ENCODE results near the gene PDK3.
A peak's percentile ranks its signal among the peaks of the same experiment; 100 is the strongest.

The PDK3 gene

GRCh38 chrX:24487571-24487970, 22.5 kb downstream of the PDK3 start:
- peaks cover 19% of the 10 kb centered on the region for H3K36me3 Mint-ChIP-seq (ENCODE audit: insufficient read depth)
- H3K27me3 Mint-ChIP-seq, result no peaks in the 10 kb centered on the region
- ATAC-seq (replicated peaks) (no peak), DNase-seq (no peak)
- H3K27ac Mint-ChIP-seq, result no peak overlapping the region
- H3K9me3 Mint-ChIP-seq, result no peaks in the 10 kb centered on the region
- H3K4me3 Mint-ChIP-seq, result no peak overlapping the region
- H3K4me1 Mint-ChIP-seq (ENCODE audit: low read depth in 2 of 2), result peaks cover 0 to 5% of the 10 kb centered on the region in 2 donors

GRCh38 chrX:24491741-24492140, 26.7 kb downstream of the PDK3 start:
- H3K36me3 Mint-ChIP-seq (ENCODE audit: insufficient read depth), result peaks cover 18% of the 10 kb centered on the region
- H3K9me3 Mint-ChIP-seq, result no peaks in the 10 kb centered on the region
- no peak overlapping the region for H3K4me3 Mint-ChIP-seq
- no peaks in the 10 kb centered on the region for H3K27me3 Mint-ChIP-seq
- H3K4me1 Mint-ChIP-seq (ENCODE audit: low read depth in 2 of 2), result peaks cover 6 to 14% of the 10 kb centered on the region in 2 donors
- DNase-seq (no peak), ATAC-seq (replicated peaks) (no peak)
- H3K27ac Mint-ChIP-seq, result no peak overlapping the region

- Mint-ChIP-seq H3K36me3 (ENCODE audit: insufficient read depth) (peaks cover 9% of the 10 kb centered on the region), H3K27ac (peak overlapping the region; percentile 77 to 80), H3K4me1 (ENCODE audit: low read depth in 2 of 2) (peaks cover 16 to 18% of the 10 kb centered on the region in 2 donors), H3K27me3 (no peaks in the 10 kb centered on the region), H3K4me3 (no peak overlapping the region), H3K9me3 (no peaks in the 10 kb centered on the region)
- peak; percentile 33 for ATAC-seq (replicated peaks)
- no peak for DNase-seq
Observed at GRCh38 chrX:24493740-24494581, 28.9 kb downstream of the PDK3 start.

GRCh38 chrX:24494647-24495075, 29.6 kb downstream of the PDK3 start:
- H3K9me3 Mint-ChIP-seq, result no peaks in the 10 kb centered on the region
- H3K36me3 Mint-ChIP-seq (ENCODE audit: insufficient read depth), result peaks cover 9% of the 10 kb centered on the region
- H3K4me3 Mint-ChIP-seq, result no peak overlapping the region
- ATAC-seq (replicated peaks), result peak; percentile 41
- H3K27ac Mint-ChIP-seq, result peak overlapping the region in 1 of 2 donors; percentile 77
- H3K27me3 Mint-ChIP-seq, result no peaks in the 10 kb centered on the region
- H3K4me1 Mint-ChIP-seq (ENCODE audit: low read depth in 2 of 2), result peaks cover 16 to 18% of the 10 kb centered on the region in 2 donors
- no peak for DNase-seq

- H3K4me1 Mint-ChIP-seq (ENCODE audit: low read depth in 2 of 2), result peaks cover 16 to 18% of the 10 kb centered on the region in 2 donors
- no peaks in the 10 kb centered on the region for H3K27me3 Mint-ChIP-seq
- no peak overlapping the region for H3K4me3 Mint-ChIP-seq
- no peak for ATAC-seq (replicated peaks)
- H3K36me3 Mint-ChIP-seq (ENCODE audit: insufficient read depth), result peaks cover 6% of the 10 kb centered on the region
- no peak for DNase-seq
- peak overlapping the region in 1 of 2 donors; percentile 17 for H3K27ac Mint-ChIP-seq
- H3K9me3 Mint-ChIP-seq, result no peaks in the 10 kb centered on the region
Observed at GRCh38 chrX:24495700-24496099, 30.6 kb downstream of the PDK3 start.

GRCh38 chrX:24498181-24498580, 33.1 kb downstream of the PDK3 start:
- Mint-ChIP-seq H3K9me3 (no peaks in the 10 kb centered on the region), H3K27ac (peak overlapping the region; percentile 79 to 84), H3K4me3 (peak overlapping the region; percentile 56 to 63), H3K4me1 (ENCODE audit: low read depth in 2 of 2) (peaks cover 11 to 15% of the 10 kb centered on the region in 2 donors), H3K36me3 (ENCODE audit: insufficient read depth) (peaks cover 4% of the 10 kb centered on the region), H3K27me3 (no peaks in the 10 kb centered on the region)
- peak in 1 of 3 experiments; percentile 5 for DNase-seq
- ATAC-seq (replicated peaks), result peak; percentile 40

- peak overlapping the region; percentile 79 to 84 for H3K27ac Mint-ChIP-seq
- DNase-seq (no peak), ATAC-seq (replicated peaks) (peak; percentile 95)
Observed at GRCh38 chrX:24498975-24499374, 33.9 kb downstream of the PDK3 start.

GRCh38 chrX:24506082-24506481, 41.0 kb downstream of the PDK3 start:
- Mint-ChIP-seq H3K9me3 (no peaks in the 10 kb centered on the region), H3K27me3 (no peaks in the 10 kb centered on the region), H3K36me3 (ENCODE audit: insufficient read depth) (peaks cover 17% of the 10 kb centered on the region), H3K4me1 (ENCODE audit: low read depth in 2 of 2) (peaks cover 0 to 3% of the 10 kb centered on the region in 2 donors), H3K27ac (peak overlapping the region; percentile 42 to 52), H3K4me3 (no peak overlapping the region)
- DNase-seq, result no peak
- no peak for ATAC-seq (replicated peaks)

More at GRCh38 chrX:24498975-24499374, 33.9 kb downstream of the PDK3 start:
- Mint-ChIP-seq H3K4me1 (ENCODE audit: low read depth in 2 of 2) (peaks cover 9% of the 10 kb centered on the region in 2 donors), H3K9me3 (no peaks in the 10 kb centered on the region), H3K4me3 (peak overlapping the region; percentile 56 to 63), H3K27me3 (no peaks in the 10 kb centered on the region), H3K36me3 (ENCODE audit: insufficient read depth) (peaks cover 8% of the 10 kb centered on the region)

- no peak for DNase-seq
- no peak for ATAC-seq (replicated peaks)
- peaks cover 19% of the 10 kb centered on the region for H3K36me3 Mint-ChIP-seq (ENCODE audit: insufficient read depth)
- no peak overlapping the region for H3K4me3 Mint-ChIP-seq
- peaks cover 0 to 3% of the 10 kb centered on the region in 2 donors for H3K4me1 Mint-ChIP-seq (ENCODE audit: low read depth in 2 of 2)
- no peaks in the 10 kb centered on the region for H3K9me3 Mint-ChIP-seq
- H3K27me3 Mint-ChIP-seq, result no peaks in the 10 kb centered on the region
- H3K27ac Mint-ChIP-seq, result no peak overlapping the region
Observed at GRCh38 chrX:24508375-24508774, 43.3 kb downstream of the PDK3 start.

GRCh38 chrX:24513416-24513815, 48.3 kb downstream of the PDK3 start:
- ATAC-seq (replicated peaks) (no peak), DNase-seq (no peak)
- Mint-ChIP-seq H3K4me3 (no peak overlapping the region), H3K27me3 (no peaks in the 10 kb centered on the region), H3K27ac (peak overlapping the region in 1 of 2 donors; percentile 17), H3K4me1 (ENCODE audit: low read depth in 2 of 2) (no peaks in the 10 kb centered on the region), H3K36me3 (ENCODE audit: insufficient read depth) (peaks cover 18% of the 10 kb centered on the region), H3K9me3 (no peaks in the 10 kb centered on the region)

- Mint-ChIP-seq H3K27me3 (no peaks in the 10 kb centered on the region), H3K4me1 (ENCODE audit: low read depth in 2 of 2) (no peaks in the 10 kb centered on the region), H3K4me3 (no peak overlapping the region), H3K9me3 (no peaks in the 10 kb centered on the region), H3K36me3 (ENCODE audit: insufficient read depth) (peaks cover 15% of the 10 kb centered on the region), H3K27ac (no peak overlapping the region)
- DNase-seq, result no peak
- no peak for ATAC-seq (replicated peaks)
Observed at GRCh38 chrX:24515447-24515846, 50.4 kb downstream of the PDK3 start.

- no peaks in the 10 kb centered on the region for H3K4me1 Mint-ChIP-seq (ENCODE audit: low read depth in 2 of 2)
- no peaks in the 10 kb centered on the region for H3K27me3 Mint-ChIP-seq
- H3K4me3 Mint-ChIP-seq, result no peak overlapping the region
- no peak overlapping the region for H3K27ac Mint-ChIP-seq
- ATAC-seq (replicated peaks) (no peak), DNase-seq (no peak)
- H3K36me3 Mint-ChIP-seq (ENCODE audit: insufficient read depth), result peaks cover 28% of the 10 kb centered on the region
- no peaks in the 10 kb centered on the region for H3K9me3 Mint-ChIP-seq
Observed at GRCh38 chrX:24520472-24520871, 55.4 kb downstream of the PDK3 start.

- Mint-ChIP-seq H3K27me3 (no peaks in the 10 kb centered on the region), H3K4me1 (ENCODE audit: low read depth in 2 of 2) (no peaks in the 10 kb centered on the region), H3K36me3 (ENCODE audit: insufficient read depth) (peaks cover 43% of the 10 kb centered on the region), H3K9me3 (no peaks in the 10 kb centered on the region), H3K4me3 (no peak overlapping the region), H3K27ac (no peak overlapping the region)
- DNase-seq, result no peak
- no peak for ATAC-seq (replicated peaks)
Observed at GRCh38 chrX:24525455-24525854, 60.4 kb downstream of the PDK3 start.

- no peaks in the 10 kb centered on the region for H3K27me3 Mint-ChIP-seq
- H3K27ac Mint-ChIP-seq, result no peak overlapping the region
- H3K4me1 Mint-ChIP-seq (ENCODE audit: low read depth in 2 of 2), result no peaks in the 10 kb centered on the region
- no peaks in the 10 kb centered on the region for H3K9me3 Mint-ChIP-seq
- no peak for DNase-seq
- H3K4me3 Mint-ChIP-seq, result no peak overlapping the region
- peaks cover 46% of the 10 kb centered on the region for H3K36me3 Mint-ChIP-seq (ENCODE audit: insufficient read depth)
- ATAC-seq (replicated peaks), result no peak
Observed at GRCh38 chrX:24526616-24527015, 61.5 kb downstream of the PDK3 start.
